NCI-H146 (cell line): ENCODE data around the gene ELL.
A peak's percentile ranks its signal among the peaks of the same experiment; 100 is the strongest.

Experiments used
- DNase-seq: peaks from one replicate; lab custom pipeline; 2025; lab: John Stamatoyannopoulos, UW

The ELL gene

DNA sequence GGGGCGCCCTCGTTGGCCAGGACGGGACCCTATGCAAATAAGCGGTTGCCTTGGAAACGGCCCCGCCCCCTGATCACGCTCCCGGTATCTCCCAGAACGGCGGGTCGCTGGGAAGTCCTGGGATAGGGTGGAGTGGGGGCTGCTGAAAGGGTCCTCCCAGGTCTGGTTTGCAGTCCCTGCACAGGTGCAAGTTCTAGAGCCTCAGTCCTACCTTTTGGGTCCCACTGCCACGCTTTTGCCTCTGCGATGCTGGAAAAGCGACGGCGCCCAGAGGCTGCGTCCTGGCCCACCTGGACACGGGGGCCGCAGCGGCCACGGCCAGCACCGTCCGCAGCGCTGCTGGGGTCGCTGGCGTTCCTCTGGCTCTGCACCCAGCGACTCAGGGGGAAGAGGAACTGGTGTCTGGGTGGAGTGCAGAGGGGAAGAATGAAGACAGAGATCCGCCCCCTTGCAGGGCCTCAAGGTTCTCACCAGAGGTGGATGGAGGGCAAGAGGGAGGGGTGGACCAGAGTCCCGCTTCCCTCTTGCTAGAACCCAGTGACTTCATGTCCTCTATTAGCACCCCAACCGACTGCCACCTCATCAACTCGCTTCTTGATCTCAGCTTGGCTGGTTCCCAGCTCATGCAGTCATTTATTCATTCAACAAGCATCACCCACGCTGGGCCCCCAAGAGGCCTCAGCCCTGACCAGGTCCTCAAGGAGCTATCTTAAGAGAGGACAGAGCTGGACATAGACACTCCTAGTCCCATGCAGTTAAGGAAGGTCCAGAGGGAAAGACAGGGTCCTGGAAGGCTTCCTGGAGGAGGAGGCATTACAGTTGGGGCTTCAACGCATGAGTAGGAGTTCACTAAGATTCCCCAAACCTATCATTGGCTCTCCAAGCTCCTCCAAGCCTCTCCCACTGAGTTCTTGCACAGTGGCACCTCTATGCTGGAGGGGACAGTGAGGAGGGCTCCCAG lies 124.3 kb downstream of the ELL start, which contains the start of gene LRRC25:
Gene LRRC25, minus strand, starts transcription at position 381 of the 961 bp plus-strand sequence. CDS start 659 bp downstream, outside the sequence.
- DNase-seq: peak; percentile 29

DNA sequence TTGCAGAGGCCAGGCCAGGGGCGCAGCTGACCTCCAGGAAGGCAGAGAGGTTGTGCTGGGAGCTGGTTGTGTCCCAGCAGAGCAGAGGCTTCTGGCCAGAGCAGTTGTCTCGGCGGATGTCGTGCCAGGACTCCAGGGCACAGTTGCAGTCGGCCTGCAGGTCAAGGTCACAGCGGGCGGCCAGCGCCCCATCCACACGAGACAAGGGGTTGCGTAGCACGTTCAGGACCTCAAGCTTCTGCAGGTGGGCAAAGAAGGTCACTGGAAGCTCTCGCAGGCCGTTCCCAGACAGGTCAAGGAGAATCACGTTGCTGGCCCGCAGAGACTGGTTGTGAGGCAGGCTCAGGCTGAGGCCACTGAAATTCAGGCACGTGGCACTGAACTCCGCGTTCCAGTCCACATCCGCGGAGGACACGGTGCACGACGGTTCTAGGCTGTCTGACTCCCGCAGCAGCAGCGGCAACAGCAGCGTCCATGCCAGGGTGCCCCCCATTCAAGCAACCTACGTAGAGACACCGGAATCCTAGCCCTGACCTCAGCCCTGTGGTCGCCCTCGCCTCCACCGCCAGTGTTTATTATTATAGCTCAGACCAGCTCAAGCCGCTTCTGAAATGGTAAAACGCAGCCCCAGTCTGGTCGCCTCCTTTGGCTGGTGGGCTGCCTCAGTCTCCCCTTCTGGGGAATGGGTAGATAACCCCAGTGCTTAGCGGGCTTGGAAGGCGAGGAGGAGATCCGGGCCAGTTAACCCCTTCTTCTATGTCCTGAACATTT lies 125.2 kb downstream of the ELL start:
- DNase-seq: no peak

DNA sequence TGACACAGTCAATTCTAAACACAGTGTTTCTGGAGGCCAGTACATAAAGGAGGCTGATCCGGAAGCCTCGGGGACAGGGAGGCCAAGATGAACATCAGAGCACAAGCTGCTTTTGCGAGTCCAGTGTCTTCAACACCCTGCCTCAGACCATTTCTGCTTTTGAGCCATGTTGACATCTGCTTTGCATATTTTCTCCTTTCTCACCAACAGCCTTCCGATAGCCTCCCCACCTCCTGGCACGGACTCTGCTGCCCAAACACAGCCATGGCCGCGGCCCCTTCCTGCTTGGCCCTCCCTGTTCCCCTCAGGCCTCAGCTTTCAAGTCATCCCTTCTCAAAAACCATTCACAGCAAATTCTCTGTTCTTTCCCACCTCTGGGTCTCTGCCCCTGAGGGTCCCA lies 128.0 kb downstream of the ELL start:
- no peak for DNase-seq

DNA sequence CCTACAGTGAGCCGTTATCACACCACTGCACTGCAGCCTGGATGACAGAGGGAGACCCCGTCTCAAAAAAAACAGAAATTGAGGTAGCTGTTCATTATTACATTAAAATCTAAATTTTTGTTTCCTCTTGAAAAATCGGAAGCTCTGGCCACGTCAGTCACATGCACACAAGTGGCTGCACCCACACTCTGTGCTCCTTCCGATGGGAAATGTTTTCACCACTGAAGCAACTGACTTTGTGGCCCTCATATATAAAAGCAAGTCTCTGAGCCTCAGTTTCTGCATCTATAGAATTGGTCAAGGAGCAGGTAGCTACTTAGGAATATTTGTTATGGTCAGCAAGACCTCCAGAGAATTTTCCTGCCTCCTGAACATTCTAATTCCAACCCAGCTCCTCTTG lies 128.9 kb downstream of the ELL start:
- no peak for DNase-seq
